Activated CD4-positive, alpha-beta memory T cell treated with anti-CD3 and anti-CD28 coated beads for 36 hours (primary cell): ENCODE results near the gene CELF2. TPM values are rescaled to one million over a fixed set of nuclear protein-coding genes. Genes with fewer than 3 reads are reported as not detected.
A peak's percentile ranks its signal among the peaks of the same experiment; 100 is the strongest.

Experiments
- CTCF ChIA-PET: fragments of 350-600 bp; sonication (Branson Sonifier 250); formaldehyde crosslinking; loops from one replicate; lab custom pipeline; 2021; ENCODE audit warnings: antibody characterized with exemption, inconsistent platforms; lab: Charles Lee
- POLR2A ChIA-PET: fragments of 350-600 bp; sonication (Branson Sonifier 250); formaldehyde crosslinking; loops from one replicate; lab custom pipeline; 2021; ENCODE audit warnings: antibody characterized with exemption; lab: Charles Lee
- DNase-seq: peaks from one replicate; pipeline ENCODE4 v3.0.0-alpha.2; 2020
- H3K27ac Mint-ChIP-seq: one replicate; pipeline ENCODE4 v1.8.0; 2021; ENCODE audit warnings: mixed read lengths
- H3K27me3 Mint-ChIP-seq: one replicate; pipeline ENCODE4 v1.8.0; 2021; ENCODE audit warnings: mixed read lengths
- H3K36me3 Mint-ChIP-seq: one replicate; pipeline ENCODE4 v1.8.0; 2021; ENCODE audit warnings: mixed read lengths
- H3K4me1 Mint-ChIP-seq: one replicate; pipeline ENCODE4 v1.8.0; 2021; ENCODE audit warnings: low read depth, mixed read lengths
- H3K4me3 Mint-ChIP-seq: one replicate; pipeline ENCODE4 v1.8.0; 2021; ENCODE audit warnings: mild to moderate bottlenecking, mixed read lengths
- H3K9me3 Mint-ChIP-seq: one replicate; pipeline ENCODE4 v1.8.0; 2021; ENCODE audit warnings: mixed read lengths
- intact Hi-C: fragments of 100-400 bp; cut with micrococcal nuclease; formaldehyde crosslinking; loops from one replicate; pipeline ENCODE4 v1.15.1; 2023
- total RNA-seq, 2 experiments: library from RNA; stranded (reverse); gene quantifications; one replicate each; pipeline ENCODE4 v1.2.3, GENCODE V29; 2021

CELF2 gene
- total RNA-seq, 2 experiments from 2014 or later = 109 to 113 TPM

- H3K4me1 Mint-ChIP-seq = peaks cover 82% of the 10 kb centered on the region
- H3K9me3 Mint-ChIP-seq = no peaks in the 10 kb centered on the region
- POLR2A ChIA-PET = interaction anchor here (0.6 to 6.8 kb wide), 8 partner anchors 12 to 73 kb away, joined by 3 to 170 read pairs (median 4); no protein-coding TSS in a partner anchor
- CTCF ChIA-PET = interaction anchor here (0.9 to 8.5 kb wide), 6 partner anchors 20 to 126 kb away, joined by 4 to 96 read pairs (median 6); no protein-coding TSS in a partner anchor
- H3K27me3 Mint-ChIP-seq = no peaks in the 10 kb centered on the region
- peak overlapping the region; percentile 93 for H3K27ac Mint-ChIP-seq
- intact Hi-C loops = loop anchor here (1.0 to 5.0 kb wide), 2 partner anchors 32 to 37 kb away; no protein-coding TSS in a partner anchor
- peak overlapping the region; percentile 64 for H3K4me3 Mint-ChIP-seq
- H3K36me3 Mint-ChIP-seq = no peaks in the 10 kb centered on the region
- DNase-seq = no peak
Observed at GRCh38 chr10:11144626-11145494, 127.2 kb downstream of the CELF2 start.

- no peaks in the 10 kb centered on the region for H3K27me3 Mint-ChIP-seq
- intact Hi-C loops = loop anchor here (1.0 to 5.0 kb wide), 2 partner anchors 32 to 37 kb away; no protein-coding TSS in a partner anchor
- H3K9me3 Mint-ChIP-seq = no peaks in the 10 kb centered on the region
- H3K4me3 Mint-ChIP-seq = peak overlapping the region; percentile 64
- peaks cover 86% of the 10 kb centered on the region for H3K4me1 Mint-ChIP-seq
- no peaks in the 10 kb centered on the region for H3K36me3 Mint-ChIP-seq
- CTCF ChIA-PET = interaction anchor here (0.7 to 8.5 kb wide), 6 partner anchors 19 to 126 kb away, joined by 3 to 96 read pairs (median 6); no protein-coding TSS in a partner anchor
- POLR2A ChIA-PET = interaction anchor here (0.6 to 6.8 kb wide), 10 partner anchors 11 to 72 kb away, joined by 3 to 170 read pairs (median 3); no protein-coding TSS in a partner anchor
- peak overlapping the region; percentile 93 for H3K27ac Mint-ChIP-seq
- peak; percentile 78 for DNase-seq
Observed at GRCh38 chr10:11145495-11145855, 127.8 kb downstream of the CELF2 start.

- Mint-ChIP-seq H3K27ac (peak overlapping the region; percentile 93), H3K27me3 (no peaks in the 10 kb centered on the region), H3K4me3 (peak overlapping the region; percentile 73), H3K36me3 (no peaks in the 10 kb centered on the region), H3K4me1 (peaks cover 89% of the 10 kb centered on the region), H3K9me3 (no peaks in the 10 kb centered on the region)
- ChIA-PET POLR2A (interaction anchor here (1.0 to 6.8 kb wide), 4 partner anchors 11 to 33 kb away, joined by 3 to 170 read pairs (median 4); no protein-coding TSS in a partner anchor), CTCF (interaction anchor here (0.8 to 8.5 kb wide), 5 partner anchors 18 to 123 kb away, joined by 3 to 96 read pairs (median 7); no protein-coding TSS in a partner anchor)
- intact Hi-C loops = loop anchor here (5.0 kb wide), 1 partner anchor 36 kb away; no protein-coding TSS in a partner anchor
- no peak for DNase-seq
Observed at GRCh38 chr10:11146402-11147171, 128.9 kb downstream of the CELF2 start.

- POLR2A ChIA-PET = interaction anchor here (1.0 to 6.8 kb wide), 3 partner anchors 19 to 90 kb away, joined by 3 to 170 read pairs (median 5); no protein-coding TSS in a partner anchor
- peak; percentile 46 for DNase-seq
- CTCF ChIA-PET = interaction anchor here (0.8 to 8.5 kb wide), 2 partner anchors 17 to 27 kb away, joined by 3 to 96 read pairs; no protein-coding TSS in a partner anchor
- intact Hi-C loops = loop anchor here (5.0 kb wide), 1 partner anchor 35 kb away; no protein-coding TSS in a partner anchor
- H3K4me1 Mint-ChIP-seq = peaks cover 90% of the 10 kb centered on the region
- H3K9me3 Mint-ChIP-seq = no peaks in the 10 kb centered on the region
- H3K4me3 Mint-ChIP-seq = peak overlapping the region; percentile 73
- no peaks in the 10 kb centered on the region for H3K27me3 Mint-ChIP-seq
- no peaks in the 10 kb centered on the region for H3K36me3 Mint-ChIP-seq
- H3K27ac Mint-ChIP-seq = peak overlapping the region; percentile 93
Observed at GRCh38 chr10:11147722-11148121, 130.1 kb downstream of the CELF2 start.

- intact Hi-C loops = loop anchor here (5.0 kb wide), 1 partner anchor 34 kb away; no protein-coding TSS in a partner anchor
Observed at GRCh38 chr10:11148142-11149028, 130.7 kb downstream of the CELF2 start.

GRCh38 chr10:11149807-11150141 lies 132.1 kb downstream of the CELF2 start:
- H3K27ac Mint-ChIP-seq = peak overlapping the region; percentile 93
- no peaks in the 10 kb centered on the region for H3K9me3 Mint-ChIP-seq
- H3K27me3 Mint-ChIP-seq = no peaks in the 10 kb centered on the region
- no peak for DNase-seq
- ChIA-PET POLR2A (interaction anchor here (0.9 to 6.8 kb wide), 12 partner anchors 10 to 93 kb away, joined by 3 to 170 read pairs (median 5); no protein-coding TSS in a partner anchor), CTCF (interaction anchor here (0.8 to 8.5 kb wide), 11 partner anchors 10 to 123 kb away, joined by 3 to 96 read pairs (median 4); no protein-coding TSS in a partner anchor)
- intact Hi-C loops = loop anchor here (1.0 to 5.0 kb wide), 3 partner anchors 17 to 253 kb away; no protein-coding TSS in a partner anchor
- H3K36me3 Mint-ChIP-seq = no peaks in the 10 kb centered on the region
- H3K4me1 Mint-ChIP-seq = peaks cover 92% of the 10 kb centered on the region
- peak overlapping the region; percentile 73 for H3K4me3 Mint-ChIP-seq

More at GRCh38 chr10:11148142-11149028, 130.7 kb downstream of the CELF2 start:
- DNase-seq = no peak
- H3K4me3 Mint-ChIP-seq = peak overlapping the region; percentile 73
- peak overlapping the region; percentile 93 for H3K27ac Mint-ChIP-seq
- no peaks in the 10 kb centered on the region for H3K27me3 Mint-ChIP-seq
- H3K9me3 Mint-ChIP-seq = no peaks in the 10 kb centered on the region
- ChIA-PET POLR2A (interaction anchor here (1.0 to 6.8 kb wide), 7 partner anchors 18 to 90 kb away, joined by 3 to 170 read pairs (median 8); no protein-coding TSS in a partner anchor), CTCF (interaction anchor here (1.7 to 8.5 kb wide), 2 partner anchors 16 to 21 kb away, joined by 5 to 96 read pairs; no protein-coding TSS in a partner anchor)
- no peaks in the 10 kb centered on the region for H3K36me3 Mint-ChIP-seq
- H3K4me1 Mint-ChIP-seq = peaks cover 89% of the 10 kb centered on the region

- Mint-ChIP-seq H3K27me3 (no peaks in the 10 kb centered on the region), H3K9me3 (no peaks in the 10 kb centered on the region), H3K4me1 (peaks cover 93% of the 10 kb centered on the region), H3K36me3 (no peaks in the 10 kb centered on the region), H3K27ac (peak overlapping the region; percentile 93), H3K4me3 (peak overlapping the region; percentile 73)
- ChIA-PET POLR2A (interaction anchor here (0.9 to 6.8 kb wide), 12 partner anchors 9 to 92 kb away, joined by 3 to 170 read pairs (median 5); no protein-coding TSS in a partner anchor), CTCF (interaction anchor here (0.6 to 8.5 kb wide), 11 partner anchors 10 to 122 kb away, joined by 3 to 96 read pairs (median 4); no protein-coding TSS in a partner anchor)
- intact Hi-C loops = loop anchor here (1.0 to 2.0 kb wide), 2 partner anchors 16 to 253 kb away; no protein-coding TSS in a partner anchor
- peak; percentile 47 for DNase-seq
Observed at GRCh38 chr10:11150231-11150731, 132.6 kb downstream of the CELF2 start.

GRCh38 chr10:11150879-11151415 lies 133.3 kb downstream of the CELF2 start:
- no peaks in the 10 kb centered on the region for H3K27me3 Mint-ChIP-seq
- H3K36me3 Mint-ChIP-seq = no peaks in the 10 kb centered on the region
- ChIA-PET CTCF (interaction anchor here (0.6 to 8.5 kb wide), 7 partner anchors 9 to 119 kb away, joined by 3 to 96 read pairs (median 4); no protein-coding TSS in a partner anchor), POLR2A (interaction anchor here (2.9 to 6.8 kb wide), 3 partner anchors 16 to 28 kb away, joined by 18 to 170 read pairs (median 18); no protein-coding TSS in a partner anchor)
- peaks cover 91% of the 10 kb centered on the region for H3K4me1 Mint-ChIP-seq
- no peak for DNase-seq
- H3K4me3 Mint-ChIP-seq = peak overlapping the region; percentile 73
- H3K27ac Mint-ChIP-seq = peak overlapping the region; percentile 93
- H3K9me3 Mint-ChIP-seq = no peaks in the 10 kb centered on the region
- intact Hi-C loops = loop anchor here (1.0 to 2.0 kb wide), 2 partner anchors 15 to 252 kb away; no protein-coding TSS in a partner anchor

GRCh38 chr10:11152801-11153200 lies 135.1 kb downstream of the CELF2 start:
- no peaks in the 10 kb centered on the region for H3K36me3 Mint-ChIP-seq

More at GRCh38 chr10:11152801-11153200, 135.1 kb downstream of the CELF2 start:
- intact Hi-C loops = no loop called here
- peaks cover 86% of the 10 kb centered on the region for H3K4me1 Mint-ChIP-seq
- H3K27ac Mint-ChIP-seq = no peak overlapping the region
- no peaks in the 10 kb centered on the region for H3K9me3 Mint-ChIP-seq
- ChIA-PET POLR2A (interaction anchor here (0.6 to 4.2 kb wide), 3 partner anchors 12 to 143 kb away, joined by 3 to 30 read pairs (median 4); no protein-coding TSS in a partner anchor), CTCF (interaction anchor here (0.9 to 8.5 kb wide), 3 partner anchors 12 to 41 kb away, joined by 5 to 96 read pairs (median 6); no protein-coding TSS in a partner anchor)
- H3K27me3 Mint-ChIP-seq = no peaks in the 10 kb centered on the region
- no peak for DNase-seq
- H3K4me3 Mint-ChIP-seq = no peak overlapping the region
